HG02763 (cell line): ENCODE measurements around the gene CHST11.

Source experiments
- ATAC-seq: cut with Tn5 transposase; IDR thresholded peaks from one replicate; pipeline ENCODE4 v1.9.1; 2021; ENCODE audit warnings: mild to moderate bottlenecking, moderate library complexity; ENCODE audit not compliant: unreplicated experiment

Gene CHST11

DNA sequence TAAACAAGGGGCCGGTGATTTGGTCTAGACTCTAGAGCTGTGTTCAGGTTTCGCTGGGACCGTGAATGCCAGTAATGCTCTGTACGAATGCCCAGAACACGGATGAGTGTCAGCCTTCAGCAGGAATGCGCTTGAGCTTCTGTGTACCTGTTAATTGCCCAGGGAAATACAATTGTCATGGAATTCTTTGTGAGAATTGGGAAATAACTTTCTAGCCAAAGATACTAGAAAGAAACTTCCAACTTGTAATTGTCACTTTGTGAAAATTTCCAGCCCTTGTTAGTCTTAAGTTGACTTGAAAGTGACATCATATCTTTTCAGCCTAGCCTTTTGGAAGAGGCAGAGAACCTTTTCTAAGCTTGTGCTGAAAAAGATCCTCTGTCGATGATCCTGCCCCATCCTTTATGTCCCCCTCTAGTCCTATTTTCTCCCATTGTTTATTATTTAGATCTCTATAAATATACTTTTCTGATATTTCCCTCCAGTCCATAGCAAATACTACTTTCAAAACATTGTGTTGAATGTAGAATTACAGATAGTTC is 2.7 kb downstream of the CHST11 start:
- ATAC-seq = no peak

DNA sequence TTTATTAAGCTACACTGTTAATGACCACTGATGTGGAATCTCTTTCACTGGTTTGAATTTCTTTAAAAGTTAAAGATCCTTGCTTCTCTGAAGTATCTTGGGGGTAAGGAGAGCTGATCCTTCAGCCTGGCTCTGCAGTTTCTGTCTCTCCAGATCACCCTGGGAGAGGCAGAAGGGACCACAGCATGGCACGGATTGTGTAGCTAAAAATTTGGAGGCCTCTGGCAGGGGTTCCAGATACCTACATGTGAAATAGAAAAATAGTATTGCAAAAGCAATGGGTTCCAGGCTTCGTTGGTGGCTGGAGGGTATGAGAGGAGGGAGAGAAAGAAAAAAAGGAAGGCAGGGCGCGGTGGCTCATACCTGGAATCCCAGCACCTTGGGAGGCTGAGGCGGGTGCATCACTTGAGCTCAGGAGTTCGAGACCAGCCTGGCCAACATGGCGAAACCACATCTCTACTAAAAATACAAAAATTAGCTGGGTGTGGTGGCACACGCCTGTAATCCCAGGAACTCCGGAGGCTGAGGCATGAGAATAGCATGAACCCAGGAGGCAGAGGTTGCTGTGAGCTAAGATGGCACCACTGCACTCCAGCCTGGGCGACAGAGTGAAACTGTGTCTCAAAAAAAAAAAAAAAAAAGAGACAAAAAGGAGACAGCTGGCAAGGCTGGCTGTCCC is 3.4 kb downstream of the CHST11 start:
- ATAC-seq = no peak

DNA sequence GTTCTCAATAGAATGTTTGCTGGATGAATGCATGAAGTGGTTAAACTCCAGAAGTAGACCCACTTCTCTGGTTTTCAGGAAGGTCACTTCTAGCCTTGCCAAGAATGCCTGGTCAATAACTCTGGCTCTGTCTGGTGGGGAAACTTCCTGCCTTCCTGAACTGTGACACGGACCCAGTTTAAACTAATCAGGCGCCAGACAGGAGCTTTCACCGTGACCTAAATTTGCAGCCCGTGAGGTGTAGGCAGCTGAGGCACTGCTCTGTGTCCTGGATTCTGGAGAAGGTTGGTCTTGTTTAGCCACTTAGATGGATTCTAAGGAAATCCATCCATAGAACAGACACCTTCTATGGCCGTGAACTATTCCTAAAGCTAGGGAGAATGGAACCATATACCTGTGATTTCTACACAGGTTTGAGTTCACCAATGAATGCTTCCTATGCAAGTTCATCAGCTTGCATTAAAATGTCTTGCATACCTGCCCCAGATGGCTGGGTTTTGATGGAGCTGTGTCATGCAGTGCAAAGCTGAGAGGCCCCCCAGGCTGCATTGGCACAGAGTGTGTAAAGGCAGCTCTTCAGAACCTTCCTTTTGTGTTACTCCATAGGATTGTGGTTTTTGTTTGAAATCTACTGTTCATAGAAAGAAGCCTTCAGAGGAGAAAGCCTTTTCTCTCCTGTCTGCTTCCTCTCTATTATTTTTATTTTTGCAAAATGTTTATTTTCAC is 4.4 kb downstream of the CHST11 start:
- ATAC-seq = no peak

DNA sequence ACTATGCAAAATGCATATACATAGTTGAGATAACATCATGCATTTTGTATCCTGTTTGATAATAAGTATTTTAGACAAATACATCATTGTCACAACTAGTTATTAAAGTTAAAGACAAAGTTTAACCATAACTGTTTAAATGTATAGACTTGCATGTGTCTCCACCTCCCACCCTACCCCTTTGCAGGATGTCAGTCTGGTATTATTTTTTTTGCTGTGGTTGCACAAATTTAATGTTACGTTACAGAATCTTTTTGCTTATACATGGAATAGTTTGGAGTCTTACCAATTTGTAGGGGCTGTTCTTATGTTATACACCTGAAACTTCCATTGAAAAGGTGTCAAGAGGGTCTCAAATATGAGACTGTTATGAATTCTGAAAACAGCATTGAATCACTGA is 5.6 kb downstream of the CHST11 start:
- ATAC-seq = no peak

DNA sequence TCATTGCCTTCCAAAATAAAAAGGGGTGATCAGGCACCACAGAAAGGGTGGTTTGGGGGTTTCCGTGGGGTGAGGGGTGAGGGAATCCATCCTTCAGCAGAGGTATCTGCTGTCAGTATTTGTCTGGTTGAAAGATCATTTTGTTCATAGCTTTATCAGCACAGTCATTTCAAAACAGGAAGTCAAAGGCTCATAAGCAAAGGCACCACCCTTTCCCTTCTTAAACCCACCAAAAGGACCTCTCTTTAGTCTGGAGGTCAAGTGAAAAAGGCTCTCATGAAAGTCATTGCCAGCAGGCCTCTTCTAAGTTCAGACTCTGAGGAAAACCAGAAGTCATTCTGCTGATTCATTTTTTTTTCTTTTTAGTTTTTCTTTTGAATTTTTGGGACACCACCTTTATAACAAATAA is 6.2 kb downstream of the CHST11 start:
- peak; percentile 44 for ATAC-seq

DNA sequence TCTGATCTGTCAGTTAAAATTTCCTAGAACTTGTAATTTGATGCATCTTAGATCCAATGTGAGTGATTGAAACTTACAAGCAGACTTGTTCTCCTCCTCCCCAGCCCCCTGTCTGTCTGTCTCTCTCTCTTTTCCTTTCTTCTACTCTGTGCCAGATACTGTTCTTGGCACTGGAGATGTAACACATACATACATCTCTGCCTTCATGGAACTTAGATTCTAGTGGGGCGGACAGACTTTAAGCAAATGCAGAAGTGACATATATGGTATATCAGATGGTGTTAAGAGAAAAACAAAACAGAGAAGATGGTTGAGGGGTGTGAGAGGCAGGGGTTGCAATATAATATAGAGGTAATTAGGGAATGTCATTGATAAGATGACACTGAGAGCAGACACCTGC is 6.6 kb downstream of the CHST11 start:
- ATAC-seq = no peak

DNA sequence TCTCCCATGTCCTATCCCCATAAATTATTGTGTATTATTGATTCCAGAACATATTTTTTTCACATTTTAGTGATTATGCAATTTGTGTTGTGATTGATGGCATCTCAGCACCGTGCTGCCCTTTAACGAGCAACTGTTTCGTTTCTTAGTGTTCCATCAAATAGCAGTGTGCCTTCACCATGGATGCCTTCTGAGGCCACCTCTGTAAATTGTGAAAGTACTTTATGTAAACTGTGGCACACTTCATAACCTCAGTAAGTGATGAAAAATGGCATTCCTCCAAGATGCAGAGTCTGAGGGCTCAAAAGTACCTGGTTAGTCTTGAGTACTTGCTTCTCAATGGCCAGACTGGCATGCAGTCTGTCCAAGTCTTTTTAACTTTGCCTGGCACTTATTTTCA is 8.2 kb downstream of the CHST11 start:
- no peak for ATAC-seq

DNA sequence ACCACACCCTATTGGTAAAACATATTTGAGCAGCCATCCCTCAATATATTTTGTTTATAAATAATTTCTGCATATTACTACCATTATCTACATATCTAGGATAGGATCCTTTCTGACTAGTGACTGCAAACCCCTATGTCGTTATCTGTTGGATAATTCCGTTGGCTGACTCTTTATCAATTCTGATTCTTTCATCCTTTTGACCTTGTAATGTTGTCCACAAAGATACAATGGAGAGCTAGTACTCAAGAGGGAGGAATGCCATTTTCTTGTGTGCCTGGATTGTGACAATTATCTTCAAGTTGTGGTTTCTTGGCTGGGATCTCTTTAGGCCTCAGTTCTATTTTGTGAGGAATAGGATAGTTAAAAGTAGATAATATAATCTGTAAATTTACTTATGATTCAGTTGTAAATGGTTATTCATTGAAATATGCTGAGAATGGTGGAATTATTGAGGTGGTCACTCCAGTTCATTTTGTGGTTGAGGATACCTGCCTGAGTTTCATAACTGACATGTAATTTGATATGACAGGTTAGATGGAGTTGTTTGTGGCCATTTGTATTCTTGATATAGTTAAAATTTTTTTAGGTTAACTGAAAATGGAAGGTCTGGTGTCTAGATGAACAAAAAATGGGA is 10.1 kb downstream of the CHST11 start:
- no peak for ATAC-seq

DNA sequence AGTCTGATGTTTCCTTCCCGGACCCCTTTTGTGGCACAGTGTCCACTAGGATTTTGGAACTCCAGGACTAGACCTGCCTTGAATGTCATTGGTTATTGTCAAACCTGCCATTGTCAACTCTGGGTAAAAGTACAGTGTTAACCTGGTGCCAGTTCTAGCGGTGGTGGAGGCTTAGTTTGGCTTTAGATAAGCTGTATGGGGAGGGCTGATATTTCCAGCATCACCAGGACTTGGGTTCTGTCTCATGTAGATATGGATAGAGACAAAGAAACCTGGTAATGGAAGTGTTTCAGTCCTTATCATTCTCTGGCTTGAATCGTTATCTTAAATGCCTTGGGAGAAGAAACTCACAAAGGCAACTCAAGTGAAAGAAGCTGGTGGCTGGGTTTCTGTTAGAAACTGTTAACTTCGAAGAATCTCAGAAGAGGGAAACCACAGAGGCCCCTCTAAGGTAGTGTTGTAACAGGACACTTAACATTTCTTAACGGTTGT is 10.6 kb downstream of the CHST11 start:
- no peak for ATAC-seq

DNA sequence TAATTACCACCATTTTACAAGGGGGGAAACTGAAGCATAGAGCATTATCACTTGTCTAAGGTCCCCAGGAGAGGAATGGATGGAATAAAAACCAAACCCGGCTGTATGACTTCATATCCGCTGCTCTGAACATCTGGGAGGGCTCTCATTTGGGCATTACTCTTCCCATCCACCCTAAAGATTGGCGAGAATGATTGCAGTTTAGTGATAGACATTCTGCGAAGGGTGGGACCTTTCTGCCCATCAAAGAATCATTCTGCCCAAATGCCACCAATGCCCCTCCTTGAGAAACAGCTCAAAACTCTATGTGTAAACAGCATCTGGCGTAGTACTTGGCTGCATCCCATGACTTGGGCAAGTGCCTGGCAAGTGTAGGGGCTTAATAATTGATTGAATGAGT is 11.6 kb downstream of the CHST11 start:
- ATAC-seq = no peak

DNA sequence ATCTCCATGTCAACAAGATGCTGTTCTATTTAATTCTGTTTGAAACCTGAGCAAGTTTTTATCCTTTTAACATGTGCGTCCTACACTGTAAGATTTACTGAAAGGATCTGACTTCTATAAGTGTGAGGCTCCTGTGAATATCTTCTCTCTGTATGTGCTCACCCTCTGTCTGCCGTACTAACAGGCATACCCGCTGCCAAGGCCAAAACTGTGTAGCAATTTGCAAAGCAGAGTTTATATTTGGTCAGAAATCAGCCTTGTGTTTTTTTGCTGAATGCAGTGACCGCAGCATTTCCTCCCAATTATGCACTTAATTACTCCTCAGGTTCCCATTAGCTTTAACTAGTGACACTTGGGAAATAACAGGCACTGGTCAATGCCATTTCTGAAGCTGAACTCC is 12.3 kb downstream of the CHST11 start:
- no peak for ATAC-seq

DNA sequence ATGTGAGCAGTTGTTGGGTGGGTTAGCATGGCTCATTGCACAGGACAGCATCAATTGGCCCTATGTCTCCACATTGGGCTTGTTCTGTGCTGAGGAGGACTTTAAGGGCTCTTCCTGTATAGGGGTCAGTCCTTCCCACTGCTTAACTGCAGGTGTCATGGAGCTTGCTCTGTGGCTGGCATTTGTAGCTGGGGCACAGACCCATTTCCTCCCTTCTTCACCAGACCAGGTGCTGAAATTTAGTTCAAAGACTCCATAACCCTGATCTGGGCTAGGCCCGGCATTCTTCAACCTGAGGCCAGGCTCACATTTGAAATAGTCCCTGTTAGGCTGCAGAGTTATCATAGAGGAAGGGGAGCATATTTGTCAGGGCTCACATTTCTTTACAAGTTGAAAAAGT is 12.8 kb downstream of the CHST11 start:
- ATAC-seq = no peak

DNA sequence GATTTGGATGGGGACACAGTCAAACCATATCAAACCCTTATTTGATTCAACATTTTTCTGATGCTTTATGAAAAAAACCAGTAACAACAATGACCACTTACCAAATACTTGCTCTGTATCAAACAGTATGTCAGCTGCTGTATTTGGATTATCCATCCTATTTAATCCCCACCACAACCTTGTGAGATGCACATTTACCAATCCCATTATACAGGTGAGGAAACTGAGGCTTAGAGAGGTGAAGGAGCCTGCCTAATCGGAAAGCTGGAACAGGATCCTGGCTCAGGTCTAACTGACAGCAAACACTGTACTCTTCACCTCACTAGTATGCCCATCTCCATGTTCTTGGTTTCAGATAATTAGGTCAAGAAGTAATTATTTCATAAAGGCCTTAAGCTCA is 13.8 kb downstream of the CHST11 start:
- ATAC-seq = no peak

DNA sequence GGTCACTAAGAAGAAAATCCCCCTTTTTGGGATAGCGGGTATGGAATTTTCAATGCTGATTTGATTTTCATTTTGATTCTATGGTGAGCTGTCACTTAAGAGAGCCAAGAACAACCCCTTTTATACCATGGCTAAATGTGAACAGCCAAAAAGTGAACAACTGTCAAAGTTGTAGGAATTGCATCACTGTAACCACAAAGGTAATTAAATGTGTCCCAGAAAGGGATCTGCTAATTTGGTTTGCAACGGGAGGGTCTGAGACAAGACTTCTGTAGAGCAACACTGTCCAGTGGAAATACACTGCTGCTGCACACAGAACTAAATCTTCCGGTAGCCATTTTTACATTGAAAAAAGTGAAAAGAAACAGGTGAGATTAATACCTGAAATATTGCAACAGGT is 14.6 kb downstream of the CHST11 start:
- no peak for ATAC-seq

DNA sequence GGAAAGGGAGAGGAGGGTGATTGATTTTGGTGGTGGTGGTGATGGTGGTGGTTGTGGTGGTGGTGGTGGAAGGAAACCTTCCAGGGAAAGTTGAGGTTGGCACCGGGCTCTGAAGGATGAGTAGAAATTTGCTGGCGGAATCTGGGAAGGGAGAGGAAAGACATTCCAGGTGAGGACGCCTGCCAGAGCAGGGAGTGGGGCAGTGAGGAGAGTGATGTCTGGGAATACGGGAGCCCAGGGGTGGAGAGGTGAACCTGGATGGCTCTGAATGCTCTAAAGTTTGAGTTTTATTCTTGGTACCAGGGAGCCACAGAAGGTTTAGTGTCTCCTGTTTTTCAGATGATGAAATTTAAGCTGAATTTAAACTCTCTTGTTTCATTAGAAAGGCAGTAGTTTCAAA is 16.0 kb downstream of the CHST11 start:
- ATAC-seq = no peak

DNA sequence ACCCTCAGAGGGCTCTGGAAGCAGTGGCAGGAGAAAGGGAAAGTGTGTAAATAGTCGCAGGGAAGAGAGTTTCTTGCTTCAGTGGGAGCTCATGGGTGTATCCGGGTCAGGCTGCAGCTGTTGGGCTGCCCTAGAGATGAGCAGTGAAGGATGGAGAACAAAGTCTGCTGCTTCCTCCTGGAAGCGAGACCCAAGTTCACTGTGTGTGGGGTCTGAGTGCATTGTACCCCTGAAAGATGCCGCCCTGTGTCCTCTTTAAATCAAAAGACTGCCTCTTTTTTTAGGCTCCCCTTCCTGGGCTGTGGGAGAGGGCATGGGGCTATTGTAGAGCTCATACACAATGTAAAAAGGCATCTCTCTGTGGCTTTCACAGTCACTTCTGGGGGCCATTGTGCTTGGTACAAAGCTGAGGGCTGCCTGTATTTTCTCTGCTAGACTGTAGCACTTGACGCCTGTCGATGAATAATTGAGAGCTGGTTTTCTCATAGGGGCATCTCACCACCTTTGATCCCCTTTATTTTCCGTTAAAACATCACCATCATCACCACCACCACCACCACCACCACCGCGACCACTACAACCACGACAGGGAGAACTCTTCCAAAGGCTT is 16.7 kb downstream of the CHST11 start:
- peak; percentile 55 for ATAC-seq

DNA sequence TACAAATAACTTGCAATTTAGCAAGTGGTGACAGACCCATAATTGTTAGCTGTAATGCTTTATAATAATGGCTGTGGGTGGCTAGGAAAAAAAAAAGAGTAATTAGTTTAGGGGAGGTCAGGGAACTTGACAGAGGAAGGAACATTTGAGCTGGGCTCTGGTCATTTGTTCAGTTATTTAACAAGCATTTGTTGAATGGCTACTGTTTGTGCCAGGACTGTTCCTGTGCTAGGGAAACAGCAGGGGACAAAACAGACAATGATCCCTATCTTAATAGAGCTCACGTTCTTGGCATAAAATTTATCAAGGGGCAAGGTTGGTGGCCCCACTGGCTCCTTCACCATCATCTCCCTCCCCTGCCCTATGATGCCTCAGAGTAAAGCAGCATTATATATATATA is 18.5 kb downstream of the CHST11 start:
- no peak for ATAC-seq

DNA sequence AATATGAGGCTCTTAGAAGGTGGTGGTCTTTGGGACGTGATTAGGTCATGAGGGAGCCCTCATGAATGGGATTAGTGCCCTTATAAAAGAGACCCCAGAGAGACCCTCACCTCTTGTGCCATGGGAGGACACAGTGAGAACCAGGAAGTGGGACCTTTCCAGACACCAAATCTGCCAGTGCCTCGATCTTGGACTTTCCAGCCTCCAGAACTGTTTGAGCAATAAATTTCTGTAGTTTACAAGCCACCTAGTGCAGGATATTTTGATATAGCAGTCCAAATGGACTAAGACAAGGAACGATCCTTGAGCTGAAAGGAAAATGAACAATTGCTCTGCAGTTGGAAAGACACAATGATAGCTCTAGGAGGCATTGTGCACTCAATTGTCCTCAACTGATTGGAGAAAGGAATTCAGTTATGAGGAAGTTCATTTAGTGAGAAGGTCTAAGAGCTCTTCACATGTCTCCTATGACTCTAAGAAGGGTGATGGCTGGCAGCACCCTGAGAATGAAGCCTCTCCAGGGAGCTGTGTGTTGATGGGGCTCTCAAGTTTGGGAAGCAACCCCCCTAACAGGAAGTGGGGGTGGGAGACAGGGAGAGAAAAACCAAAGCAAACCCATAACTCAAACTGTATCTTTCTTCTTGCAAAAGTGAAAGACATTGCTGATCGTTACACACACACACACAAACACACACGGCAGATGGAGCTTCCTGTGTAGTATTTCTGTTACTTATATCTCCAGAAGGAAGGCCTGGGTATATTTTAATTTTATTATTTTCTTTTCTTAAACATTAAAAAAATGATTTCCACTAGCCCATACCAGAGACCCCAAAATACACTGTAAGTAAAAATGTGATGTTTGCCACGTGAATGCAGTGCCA is 21.0 kb downstream of the CHST11 start:
- ATAC-seq = no peak

DNA sequence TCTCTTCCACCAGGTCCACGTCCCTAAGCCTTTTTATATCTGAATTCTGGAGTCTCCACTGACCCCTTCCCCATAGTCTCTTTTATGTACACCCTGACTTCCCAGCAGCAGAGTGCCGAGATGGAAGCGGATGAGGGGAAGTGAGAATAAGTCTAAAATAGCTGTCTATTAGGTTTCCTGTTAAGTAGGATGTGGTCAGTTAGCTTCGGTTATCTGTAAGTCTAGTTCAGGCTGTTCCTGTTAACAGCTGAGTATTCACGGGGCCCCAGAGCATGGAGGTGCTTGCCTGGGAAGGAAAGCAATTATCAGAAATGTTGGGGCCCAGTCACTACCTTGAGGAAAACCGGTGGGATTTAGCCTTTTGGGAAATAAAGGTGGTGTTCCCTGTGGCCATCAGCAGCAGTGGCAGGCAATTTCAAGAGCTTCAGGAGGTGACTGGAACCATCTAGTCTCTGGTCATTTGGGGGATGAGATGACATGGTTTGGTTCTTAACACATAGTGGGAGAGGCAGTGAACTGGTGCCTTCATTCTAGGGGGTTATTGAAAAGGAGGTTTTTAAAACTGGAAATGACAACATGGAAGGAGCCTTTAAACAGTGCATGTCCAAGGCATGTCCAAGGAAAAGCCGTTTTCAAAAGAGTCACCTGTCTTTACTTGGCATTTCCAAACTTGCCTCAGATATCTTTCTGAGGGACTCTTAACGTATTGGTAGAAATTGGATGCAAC is 21.8 kb downstream of the CHST11 start:
- ATAC-seq = peak; percentile 88
